ENCODE measurements around the gene CCDC90B.

DNA sequence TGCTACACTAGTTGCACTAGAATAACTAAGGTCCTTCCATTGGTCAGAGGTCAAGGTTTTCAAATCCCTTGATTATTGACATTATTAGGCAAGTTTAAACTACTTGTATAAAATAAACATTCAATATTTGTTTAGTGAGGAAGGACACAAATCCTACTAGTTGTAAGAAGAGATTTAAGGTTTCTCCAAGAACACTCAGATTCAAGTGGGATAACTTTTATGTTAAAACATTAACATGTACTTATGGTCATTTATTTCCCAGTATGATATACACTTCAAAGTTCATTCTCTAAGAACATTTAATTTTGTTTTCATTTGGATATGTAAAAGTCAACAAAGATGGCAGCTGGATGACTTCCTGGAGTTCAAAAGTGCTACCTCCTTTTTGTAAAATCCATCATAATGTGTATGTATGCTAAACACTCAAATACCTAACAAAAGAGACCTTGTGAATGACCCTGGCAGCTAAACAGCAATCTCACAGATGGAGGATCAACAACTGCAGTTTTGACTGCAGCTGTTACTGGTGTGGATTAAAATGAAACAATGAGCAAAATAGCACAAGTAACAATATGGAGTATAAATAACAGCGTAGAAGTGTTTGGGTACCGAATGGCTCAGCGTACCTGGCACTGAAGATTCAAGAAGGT is 1.5 kb downstream of the CCDC90B start:
- TF ChIP-seq, protein P1, sequence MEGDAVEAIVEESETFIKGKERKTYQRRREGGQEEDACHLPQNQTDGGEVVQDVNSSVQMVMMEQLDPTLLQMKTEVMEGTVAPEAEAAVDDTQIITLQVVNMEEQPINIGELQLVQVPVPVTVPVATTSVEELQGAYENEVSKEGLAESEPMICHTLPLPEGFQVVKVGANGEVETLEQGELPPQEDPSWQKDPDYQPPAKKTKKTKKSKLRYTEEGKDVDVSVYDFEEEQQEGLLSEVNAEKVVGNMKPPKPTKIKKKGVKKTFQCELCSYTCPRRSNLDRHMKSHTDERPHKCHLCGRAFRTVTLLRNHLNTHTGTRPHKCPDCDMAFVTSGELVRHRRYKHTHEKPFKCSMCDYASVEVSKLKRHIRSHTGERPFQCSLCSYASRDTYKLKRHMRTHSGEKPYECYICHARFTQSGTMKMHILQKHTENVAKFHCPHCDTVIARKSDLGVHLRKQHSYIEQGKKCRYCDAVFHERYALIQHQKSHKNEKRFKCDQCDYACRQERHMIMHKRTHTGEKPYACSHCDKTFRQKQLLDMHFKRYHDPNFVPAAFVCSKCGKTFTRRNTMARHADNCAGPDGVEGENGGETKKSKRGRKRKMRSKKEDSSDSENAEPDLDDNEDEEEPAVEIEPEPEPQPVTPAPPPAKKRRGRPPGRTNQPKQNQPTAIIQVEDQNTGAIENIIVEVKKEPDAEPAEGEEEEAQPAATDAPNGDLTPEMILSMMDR (IDR thresholded peaks at IDR 0.05): no peak
- TF ChIP-seq EZH2 (IDR thresholded peaks at IDR 0.05; ENCODE audit: borderline replicate concordance, insufficient read depth, low read depth, low read length, poor library complexity, severe bottlenecking): no peak
